Adipocyte (in vitro differentiated cells): ENCODE results near the gene CSAD.
"Not testable (repeated sequence)": the region's sequence is repeated elsewhere in the genome, so short reads cannot be mapped to it uniquely, and the experiment has no call there.

Experiments
- DNase-seq: peaks from one replicate; pipeline ENCODE4 v3.0.0-alpha.2; 2015; ENCODE audit warnings: low read depth
- H3K27me3 ChIP-seq: replicated peaks from 2 replicates; pipeline ENCODE4 v1.7.0; 2013; ENCODE audit warnings: mild to moderate bottlenecking, low read length, moderate library complexity; ENCODE audit not compliant: control insufficient read depth, insufficient read depth
- H3K36me3 ChIP-seq: 2 replicates; pipeline ENCODE4 v1.7.0; 2013; ENCODE audit warnings: low read length, mild to moderate bottlenecking, moderate library complexity; ENCODE audit not compliant: control insufficient read depth, insufficient read depth, severe bottlenecking
- H3K4me1 ChIP-seq: 2 replicates; pipeline ENCODE4 v1.7.0; 2013; ENCODE audit warnings: mild to moderate bottlenecking, low read length, moderate library complexity; ENCODE audit not compliant: control insufficient read depth, insufficient read depth
- H3K4me3 ChIP-seq: 2 replicates; pipeline ENCODE4 v1.7.0; 2013; ENCODE audit warnings: mild to moderate bottlenecking, low read length, moderate library complexity
- H3K9ac ChIP-seq: 2 replicates; pipeline ENCODE4 v1.7.0; 2013; ENCODE audit warnings: mild to moderate bottlenecking, low read length, moderate library complexity
- H3K9me3 ChIP-seq: 2 replicates; pipeline ENCODE4 v1.7.0; 2013; ENCODE audit warnings: mild to moderate bottlenecking, low read length, moderate library complexity; ENCODE audit not compliant: control insufficient read depth

The CSAD gene

GRCh38 chr12:53186745-53187144 lies 6.0 kb upstream of the CSAD start:
- H3K9me3 ChIP-seq: no peaks in the 10 kb centered on the region
- no peaks in the 10 kb centered on the region for H3K27me3 ChIP-seq
- no peak overlapping the region for H3K9ac ChIP-seq
- no peak for DNase-seq
- H3K4me1 ChIP-seq: peaks cover 28% of the 10 kb centered on the region
- H3K4me3 ChIP-seq: no peak overlapping the region
- H3K36me3 ChIP-seq: peaks cover 58% of the 10 kb centered on the region

GRCh38 chr12:53185582-53186153 lies 4.9 kb upstream of the CSAD start:
- peaks cover 58% of the 10 kb centered on the region for H3K36me3 ChIP-seq
- H3K4me3 ChIP-seq: no peak overlapping the region
- H3K9ac ChIP-seq: no peak overlapping the region
- H3K27me3 ChIP-seq: no peaks in the 10 kb centered on the region
- no peaks in the 10 kb centered on the region for H3K9me3 ChIP-seq
- peaks cover 31% of the 10 kb centered on the region for H3K4me1 ChIP-seq
- no peak for DNase-seq

GRCh38 chr12:53184828-53185227 lies 4.1 kb upstream of the CSAD start:
- no peak for DNase-seq
- Histone ChIP-seq H3K4me3 (peak overlapping the region; percentile 88), H3K4me1 (peaks cover 32% of the 10 kb centered on the region), H3K27me3 (no peaks in the 10 kb centered on the region), H3K9me3 (no peaks in the 10 kb centered on the region), H3K9ac (no peak overlapping the region), H3K36me3 (peaks cover 58% of the 10 kb centered on the region)

GRCh38 chr12:53182903-53183302 lies 2.2 kb upstream of the CSAD start:
- DNase-seq: peak; percentile 14
- Histone ChIP-seq H3K9ac (peak overlapping the region; percentile 96), H3K9me3 (no peaks in the 10 kb centered on the region), H3K4me1 (peaks cover 44% of the 10 kb centered on the region), H3K4me3 (peak overlapping the region; percentile 88), H3K27me3 (no peaks in the 10 kb centered on the region), H3K36me3 (peaks cover 47% of the 10 kb centered on the region)

- Histone ChIP-seq H3K27me3 (no peaks in the 10 kb centered on the region), H3K9me3 (no peaks in the 10 kb centered on the region), H3K36me3 (peaks cover 43% of the 10 kb centered on the region), H3K4me3 (peak overlapping the region; percentile 88), H3K9ac (peak overlapping the region; percentile 96), H3K4me1 (peaks cover 42% of the 10 kb centered on the region)
- DNase-seq: peak; percentile 9
Measured at GRCh38 chr12:53181935-53182334, 1.2 kb upstream of the CSAD start.

- peaks cover 42% of the 10 kb centered on the region for H3K4me1 ChIP-seq
- H3K27me3 ChIP-seq: no peaks in the 10 kb centered on the region
- peak overlapping the region; percentile 88 for H3K4me3 ChIP-seq
- DNase-seq: peak; percentile 87
- no peaks in the 10 kb centered on the region for H3K9me3 ChIP-seq
- peaks cover 36% of the 10 kb centered on the region for H3K36me3 ChIP-seq
- peak overlapping the region; percentile 96 for H3K9ac ChIP-seq
Measured at GRCh38 chr12:53180931-53181645, 363 bp upstream of the CSAD start.

- Histone ChIP-seq H3K4me3 (peak overlapping the region; percentile 88), H3K27me3 (no peaks in the 10 kb centered on the region), H3K9ac (peak overlapping the region; percentile 96), H3K4me1 (peaks cover 54% of the 10 kb centered on the region), H3K36me3 (peaks cover 23% of the 10 kb centered on the region), H3K9me3 (no peaks in the 10 kb centered on the region)
- no peak for DNase-seq
Measured at GRCh38 chr12:53179687-53180219, 972 bp downstream of the CSAD start.

GRCh38 chr12:53178803-53179202 lies 1.9 kb downstream of the CSAD start:
- not testable (repeated sequence) for DNase-seq, H3K27me3 ChIP-seq, H3K9me3 ChIP-seq
- Histone ChIP-seq H3K4me3 (peak overlapping the region; percentile 88), H3K9ac (peak overlapping the region; percentile 96), H3K4me1 (peaks cover 60% of the 10 kb centered on the region), H3K36me3 (peaks cover 17% of the 10 kb centered on the region)

- not testable (repeated sequence) for H3K4me3 ChIP-seq, H3K27me3 ChIP-seq, H3K9me3 ChIP-seq, H3K9ac ChIP-seq, DNase-seq
- peaks cover 24% of the 10 kb centered on the region for H3K36me3 ChIP-seq
- peaks cover 60% of the 10 kb centered on the region for H3K4me1 ChIP-seq
Measured at GRCh38 chr12:53177447-53177846, 3.3 kb downstream of the CSAD start.

GRCh38 chr12:53176750-53177149 lies 4.0 kb downstream of the CSAD start:
- H3K9ac ChIP-seq: no peak overlapping the region
- H3K9me3 ChIP-seq: no peaks in the 10 kb centered on the region
- no peak overlapping the region for H3K4me3 ChIP-seq
- H3K36me3 ChIP-seq: peaks cover 24% of the 10 kb centered on the region
- peaks cover 60% of the 10 kb centered on the region for H3K4me1 ChIP-seq
- H3K27me3 ChIP-seq: no peaks in the 10 kb centered on the region
- no peak for DNase-seq

GRCh38 chr12:53174881-53175491 lies 5.7 kb downstream of the CSAD start:
- peak overlapping the region; percentile 8 for H3K4me3 ChIP-seq
- DNase-seq: peak; percentile 24

More at GRCh38 chr12:53174881-53175491, 5.7 kb downstream of the CSAD start:
- H3K4me1 ChIP-seq: peaks cover 60% of the 10 kb centered on the region
- no peaks in the 10 kb centered on the region for H3K27me3 ChIP-seq
- H3K9me3 ChIP-seq: no peaks in the 10 kb centered on the region
- H3K36me3 ChIP-seq: peaks cover 41% of the 10 kb centered on the region
- H3K9ac ChIP-seq: peak overlapping the region; percentile 28
